ENCODE data around the gene ENOX1. TPM values are rescaled to one million over a fixed set of nuclear protein-coding genes. Genes with fewer than 3 reads are reported as not detected.
A peak's percentile ranks its signal among the peaks of the same experiment; 100 is the strongest.

The ENOX1 gene
- total RNA-seq, 1 donor from 2014 or later, result 1.1 TPM

GRCh38 chr13:43694146-43694664, 92.6 kb downstream of the ENOX1 start:
- Mint-ChIP-seq H3K27ac (no peak overlapping the region), H3K4me3 (no peak overlapping the region), H3K27me3 (ENCODE audit: insufficient read depth, low read depth) (peaks cover 2% of the 10 kb centered on the region), H3K4me1 (peaks cover 2% of the 10 kb centered on the region), H3K36me3 (no peaks in the 10 kb centered on the region), H3K9me3 (no peaks in the 10 kb centered on the region)
- Histone ChIP-seq H3K4me3 (no peak overlapping the region), H3K27ac (peak overlapping the region; percentile 15), H3K9me3 (ENCODE audit: low read depth) (no peaks in the 10 kb centered on the region), H2AFZ (replicated peaks) (no peak overlapping the region), H3F3A (ENCODE audit: low read depth) (no peaks in the 10 kb centered on the region), H4K20me1 (ENCODE audit: low read depth) (no peaks in the 10 kb centered on the region), H3K27me3 (no peaks in the 10 kb centered on the region), H3K36me3 (no peaks in the 10 kb centered on the region), H3K4me1 (peaks cover 17% of the 10 kb centered on the region), H3K9ac (no peak overlapping the region), H3K4me2 (peak overlapping the region; percentile 16), H3K79me2 (ENCODE audit: low read depth) (no peaks in the 10 kb centered on the region)
- DNase-seq (ENCODE audit: low spot score), result no peak
- TF ChIP-seq EZH2 (IDR thresholded peaks at IDR 0.05) (no peak), EZH2phosphoT487 (IDR thresholded peaks at IDR 0.05) (no peak)

GRCh38 chr13:43693639-43694038, 93.1 kb downstream of the ENOX1 start:
- Histone ChIP-seq H3K4me2 (peak overlapping the region; percentile 16), H4K20me1 (ENCODE audit: low read depth) (no peaks in the 10 kb centered on the region), H3F3A (ENCODE audit: low read depth) (no peaks in the 10 kb centered on the region), H3K4me3 (no peak overlapping the region), H3K9me3 (ENCODE audit: low read depth) (no peaks in the 10 kb centered on the region), H3K27me3 (no peaks in the 10 kb centered on the region), H3K36me3 (no peaks in the 10 kb centered on the region), H3K79me2 (ENCODE audit: low read depth) (no peaks in the 10 kb centered on the region), H3K4me1 (peaks cover 17% of the 10 kb centered on the region), H3K9ac (no peak overlapping the region), H2AFZ (replicated peaks) (no peak overlapping the region), H3K27ac (no peak overlapping the region)
- H3K27me3 Mint-ChIP-seq (ENCODE audit: insufficient read depth, low read depth), result peaks cover 2% of the 10 kb centered on the region
- no peaks in the 10 kb centered on the region for H3K9me3 Mint-ChIP-seq
- no peaks in the 10 kb centered on the region for H3K36me3 Mint-ChIP-seq
- TF ChIP-seq CTCF (IDR thresholded peaks at IDR 0.05) (no peak), EZH2phosphoT487 (IDR thresholded peaks at IDR 0.05) (no peak), EZH2 (IDR thresholded peaks at IDR 0.05) (no peak)
- H3K27ac Mint-ChIP-seq, result no peak overlapping the region
- no peak for DNase-seq (ENCODE audit: low spot score)
- peaks cover 2% of the 10 kb centered on the region for H3K4me1 Mint-ChIP-seq
- H3K4me3 Mint-ChIP-seq, result no peak overlapping the region

GRCh38 chr13:43688227-43688907, 98.4 kb downstream of the ENOX1 start:
- TF ChIP-seq CTCF (IDR thresholded peaks at IDR 0.05) (no peak), EZH2phosphoT487 (IDR thresholded peaks at IDR 0.05) (no peak), EZH2 (IDR thresholded peaks at IDR 0.05) (no peak)
- Histone ChIP-seq H3K4me2 (no peak overlapping the region), H3K9ac (no peak overlapping the region), H3K27me3 (no peaks in the 10 kb centered on the region), H3K4me1 (peaks cover under 1% of the 10 kb centered on the region), H3K27ac (no peak overlapping the region), H3K4me3 (no peak overlapping the region), H3K9me3 (ENCODE audit: low read depth) (no peaks in the 10 kb centered on the region), H2AFZ (replicated peaks) (no peak overlapping the region), H3K79me2 (ENCODE audit: low read depth) (no peaks in the 10 kb centered on the region), H3K36me3 (no peaks in the 10 kb centered on the region), H3F3A (ENCODE audit: low read depth) (no peaks in the 10 kb centered on the region), H4K20me1 (ENCODE audit: low read depth) (no peaks in the 10 kb centered on the region)
- Mint-ChIP-seq H3K9me3 (no peaks in the 10 kb centered on the region), H3K4me1 (peaks cover 4% of the 10 kb centered on the region), H3K4me3 (no peak overlapping the region), H3K27ac (no peak overlapping the region), H3K36me3 (no peaks in the 10 kb centered on the region), H3K27me3 (ENCODE audit: insufficient read depth, low read depth) (peaks cover 2% of the 10 kb centered on the region)
- DNase-seq (ENCODE audit: low spot score), result no peak

- no peak for DNase-seq (ENCODE audit: low spot score)
- H3K4me2 ChIP-seq, result no peak overlapping the region
- H3K27ac ChIP-seq, result no peak overlapping the region
- H3K27me3 ChIP-seq, result no peaks in the 10 kb centered on the region
- no peak overlapping the region for H3K4me3 ChIP-seq
- H3K4me1 ChIP-seq, result no peaks in the 10 kb centered on the region
- Mint-ChIP-seq H3K4me3 (no peak overlapping the region), H3K27ac (no peak overlapping the region), H3K36me3 (no peaks in the 10 kb centered on the region), H3K4me1 (peaks cover 4% of the 10 kb centered on the region), H3K9me3 (no peaks in the 10 kb centered on the region), H3K27me3 (ENCODE audit: insufficient read depth, low read depth) (peaks cover 2% of the 10 kb centered on the region)
- no peak overlapping the region for H3K9ac ChIP-seq
- no peaks in the 10 kb centered on the region for H3F3A ChIP-seq (ENCODE audit: low read depth)
- H3K79me2 ChIP-seq (ENCODE audit: low read depth), result no peaks in the 10 kb centered on the region
- H2AFZ ChIP-seq (replicated peaks), result no peak overlapping the region
- H3K36me3 ChIP-seq, result no peaks in the 10 kb centered on the region
- TF ChIP-seq EZH2phosphoT487 (IDR thresholded peaks at IDR 0.05) (no peak), EZH2 (IDR thresholded peaks at IDR 0.05) (no peak), CTCF (IDR thresholded peaks at IDR 0.05) (no peak)
- H4K20me1 ChIP-seq (ENCODE audit: low read depth), result no peaks in the 10 kb centered on the region
- H3K9me3 ChIP-seq (ENCODE audit: low read depth), result no peaks in the 10 kb centered on the region
Observed at GRCh38 chr13:43687038-43687437, 99.7 kb downstream of the ENOX1 start.
